ENCODE data around the gene COL19A1. TPM values are rescaled to one million over a fixed set of nuclear protein-coding genes. Genes with fewer than 3 reads are reported as not detected.
"Not testable (repeated sequence)": the region's sequence is repeated elsewhere in the genome, so short reads cannot be mapped to it uniquely, and the experiment has no call there.

COL19A1 gene
- polyA plus RNA-seq, 1 donor (not counting 4 experiments of a cell fraction or from before 2014, with no cell fraction given): not detected

- no peak overlapping the region for H3K27ac ChIP-seq (ENCODE audit: control insufficient read depth, insufficient read depth, low read length)
- H3K27me3 ChIP-seq (ENCODE audit: control insufficient read depth, extremely low read depth, insufficient read depth, low read length): no peaks in the 10 kb centered on the region
- DNase-seq (ENCODE audit: low read depth, low spot score): no peak
- no peaks in the 10 kb centered on the region for H4K20me1 ChIP-seq (ENCODE audit: control insufficient read depth, extremely low read depth, insufficient read depth, low read length)
- no peak overlapping the region for H3K4me3 ChIP-seq (ENCODE audit: control insufficient read depth in 2 of 3, extremely low read depth in 1 of 3, insufficient read depth in 2 of 3, low read depth in 1 of 3, low read length in 3 of 3)
- no peak overlapping the region for H2AFZ ChIP-seq (ENCODE audit: control insufficient read depth, low read length)
- dilution Hi-C loops (cut with MboI; ENCODE audit: extremely low pct_ligation_motif_present, low sequenced_read_pairs): no loop called here
- no peak overlapping the region for H3K9ac ChIP-seq (ENCODE audit: control insufficient read depth, extremely low read depth, insufficient read depth, low read length)
- H3K9me3 ChIP-seq (ENCODE audit: control insufficient read depth, low read depth, low read length): no peaks in the 10 kb centered on the region
- no peaks in the 10 kb centered on the region for H3K36me3 ChIP-seq (ENCODE audit: control insufficient read depth in 2 of 2, extremely low read depth in 1 of 2, insufficient read depth in 2 of 2, low read length in 2 of 2)
- H3K4me1 ChIP-seq (ENCODE audit: control insufficient read depth, extremely low read depth, insufficient read depth, low read length): peaks cover 9% of the 10 kb centered on the region
- TF ChIP-seq EZH2 (IDR thresholded peaks at IDR 0.05; ENCODE audit: low read length) (no peak), CTCF (optimal IDR thresholded peaks at IDR 0.05 in 1 of 3, IDR thresholded peaks at IDR 0.05 in 1 of 3, conservative IDR thresholded peaks at IDR 0.05 in 1 of 3; ENCODE audit: extremely low read depth in 1 of 3, insufficient read depth in 2 of 3, low read length in 3 of 3) (no peak)
- no peaks in the 10 kb centered on the region for H3K79me2 ChIP-seq (ENCODE audit: control insufficient read depth, insufficient read depth, low read length)
- H3K9me1 ChIP-seq (ENCODE audit: control insufficient read depth, extremely low read depth, insufficient read depth, low read length): no peaks in the 10 kb centered on the region
- no peak overlapping the region for H3K4me2 ChIP-seq (ENCODE audit: control insufficient read depth, extremely low read depth, insufficient read depth, low read depth, low read length)
- no peak for FAIRE-seq
Measured at GRCh38 chr6:69915346-69915745, 49.0 kb downstream of the COL19A1 start.

- H4K20me1 ChIP-seq (ENCODE audit: control insufficient read depth, extremely low read depth, insufficient read depth, low read length): no peaks in the 10 kb centered on the region
- H3K36me3 ChIP-seq (ENCODE audit: control insufficient read depth in 2 of 2, extremely low read depth in 1 of 2, insufficient read depth in 2 of 2, low read length in 2 of 2): no peaks in the 10 kb centered on the region
- H3K4me2 ChIP-seq (ENCODE audit: control insufficient read depth, extremely low read depth, insufficient read depth, low read depth, low read length): no peak overlapping the region
- H3K27me3 ChIP-seq (ENCODE audit: control insufficient read depth, extremely low read depth, insufficient read depth, low read length): no peaks in the 10 kb centered on the region
- peaks cover 9% of the 10 kb centered on the region for H3K4me1 ChIP-seq (ENCODE audit: control insufficient read depth, extremely low read depth, insufficient read depth, low read length)
- no peaks in the 10 kb centered on the region for H3K79me2 ChIP-seq (ENCODE audit: control insufficient read depth, insufficient read depth, low read length)
- H3K9me3 ChIP-seq (ENCODE audit: control insufficient read depth, low read depth, low read length): no peaks in the 10 kb centered on the region
- DNase-seq (ENCODE audit: low read depth, low spot score) (peak; percentile 66), FAIRE-seq (peak; percentile 98)
- dilution Hi-C loops (cut with MboI; ENCODE audit: extremely low pct_ligation_motif_present, low sequenced_read_pairs): no loop called here
- no peak for TF ChIP-seq EZH2 (IDR thresholded peaks at IDR 0.05; ENCODE audit: low read length)
- peak overlapping the region; percentile 43 for H2AFZ ChIP-seq (ENCODE audit: control insufficient read depth, low read length)
- H3K4me3 ChIP-seq (ENCODE audit: control insufficient read depth in 2 of 3, extremely low read depth in 1 of 3, insufficient read depth in 2 of 3, low read depth in 1 of 3, low read length in 3 of 3): no peak overlapping the region
- H3K9ac ChIP-seq (ENCODE audit: control insufficient read depth, extremely low read depth, insufficient read depth, low read length): no peak overlapping the region
- H3K9me1 ChIP-seq (ENCODE audit: control insufficient read depth, extremely low read depth, insufficient read depth, low read length): no peaks in the 10 kb centered on the region
- peak overlapping the region; percentile 37 for H3K27ac ChIP-seq (ENCODE audit: control insufficient read depth, insufficient read depth, low read length)
Measured at GRCh38 chr6:69917834-69918233, 51.5 kb downstream of the COL19A1 start.

GRCh38 chr6:69918813-69919475, 52.6 kb downstream of the COL19A1 start:
- Histone ChIP-seq H4K20me1 (ENCODE audit: control insufficient read depth, extremely low read depth, insufficient read depth, low read length) (no peaks in the 10 kb centered on the region), H2AFZ (ENCODE audit: control insufficient read depth, low read length) (no peak overlapping the region), H3K9me1 (ENCODE audit: control insufficient read depth, extremely low read depth, insufficient read depth, low read length) (no peaks in the 10 kb centered on the region), H3K27ac (ENCODE audit: control insufficient read depth, insufficient read depth, low read length) (no peak overlapping the region), H3K9ac (ENCODE audit: control insufficient read depth, extremely low read depth, insufficient read depth, low read length) (no peak overlapping the region), H3K4me1 (ENCODE audit: control insufficient read depth, extremely low read depth, insufficient read depth, low read length) (peaks cover 9% of the 10 kb centered on the region), H3K36me3 (ENCODE audit: control insufficient read depth in 2 of 2, extremely low read depth in 1 of 2, insufficient read depth in 2 of 2, low read length in 2 of 2) (no peaks in the 10 kb centered on the region), H3K4me3 (ENCODE audit: control insufficient read depth in 2 of 3, extremely low read depth in 1 of 3, insufficient read depth in 2 of 3, low read depth in 1 of 3, low read length in 3 of 3) (no peak overlapping the region), H3K27me3 (ENCODE audit: control insufficient read depth, extremely low read depth, insufficient read depth, low read length) (no peaks in the 10 kb centered on the region), H3K4me2 (ENCODE audit: control insufficient read depth, extremely low read depth, insufficient read depth, low read depth, low read length) (no peak overlapping the region), H3K9me3 (ENCODE audit: control insufficient read depth, low read depth, low read length) (no peaks in the 10 kb centered on the region), H3K79me2 (ENCODE audit: control insufficient read depth, insufficient read depth, low read length) (no peaks in the 10 kb centered on the region)
- FAIRE-seq: peak; percentile 66
- TF ChIP-seq CTCF (optimal IDR thresholded peaks at IDR 0.05 in 1 of 3, IDR thresholded peaks at IDR 0.05 in 1 of 3, conservative IDR thresholded peaks at IDR 0.05 in 1 of 3; ENCODE audit: extremely low read depth in 1 of 3, insufficient read depth in 2 of 3, low read length in 3 of 3) (no peak), EZH2 (IDR thresholded peaks at IDR 0.05; ENCODE audit: low read length) (no peak)
- dilution Hi-C loops (cut with MboI; ENCODE audit: extremely low pct_ligation_motif_present, low sequenced_read_pairs): no loop called here
- DNase-seq (ENCODE audit: low read depth, low spot score): peak; percentile 2

- H3K4me2 ChIP-seq (ENCODE audit: control insufficient read depth, extremely low read depth, insufficient read depth, low read depth, low read length); H3K4me3 ChIP-seq (ENCODE audit: control insufficient read depth in 2 of 3, extremely low read depth in 1 of 3, insufficient read depth in 2 of 3, low read depth in 1 of 3, low read length in 3 of 3); H3K9ac ChIP-seq (ENCODE audit: control insufficient read depth, extremely low read depth, insufficient read depth, low read length); H3K9me1 ChIP-seq (ENCODE audit: control insufficient read depth, extremely low read depth, insufficient read depth, low read length); H3K27me3 ChIP-seq (ENCODE audit: control insufficient read depth, extremely low read depth, insufficient read depth, low read length); FAIRE-seq; dilution Hi-C loops (cut with MboI; ENCODE audit: extremely low pct_ligation_motif_present, low sequenced_read_pairs); H3K9me3 ChIP-seq (ENCODE audit: control insufficient read depth, low read depth, low read length); H4K20me1 ChIP-seq (ENCODE audit: control insufficient read depth, extremely low read depth, insufficient read depth, low read length); H3K36me3 ChIP-seq (ENCODE audit: control insufficient read depth in 2 of 2, extremely low read depth in 1 of 2, insufficient read depth in 2 of 2, low read length in 2 of 2); DNase-seq (ENCODE audit: low read depth, low spot score); H3K27ac ChIP-seq (ENCODE audit: control insufficient read depth, insufficient read depth, low read length); H3K4me1 ChIP-seq (ENCODE audit: control insufficient read depth, extremely low read depth, insufficient read depth, low read length); H3K79me2 ChIP-seq (ENCODE audit: control insufficient read depth, insufficient read depth, low read length); H2AFZ ChIP-seq (ENCODE audit: control insufficient read depth, low read length): not testable (repeated sequence)
Measured at GRCh38 chr6:69921066-69921465, 54.7 kb downstream of the COL19A1 start.

Measured in keratinocyte (primary cell).